Spleen (tissue), 7 donors: ENCODE measurements around the gene PPP1R12B.

ENCODE experiments used
- POLR2A ChIP-seq, 3 donors: fragments of 450-650 bp; IDR thresholded peaks; one replicate each; pipeline ENCODE4 v1.5.1; 2017; ENCODE audit warnings: antibody characterized with exemption in 3 of 3, mild to moderate bottlenecking in 1 of 3
- POLR2AphosphoS5 ChIP-seq, 3 donors: sonication (generic); formaldehyde crosslinking; IDR thresholded peaks; one replicate each; pipeline ENCODE4 v1.5.1; 2017; ENCODE audit warnings: antibody characterized with exemption in 3 of 3
- TF ChIP-seq, protein P1 (sequence below), 11 experiments: fragments of 200-600 bp in 7 of 11; fragments of 450-650 bp in 4 of 11; sonication (generic) in 4 of 11; IDR thresholded peaks in 8 of 11; conservative IDR thresholded peaks in 3 of 11; 1 replicate in 7 of 11; 2 replicates in 4 of 11; pipeline versions ENCODE4 v1.4.0 to v1.8.0; 2016 to 2021; ENCODE audit warnings: antibody characterized with exemption in 11 of 11, inconsistent platforms in 4 of 11, mild to moderate bottlenecking in 1 of 11
- donor health status: DM: no; HTN: no; CAD: no; lungs with moderate emphysema.
- donor health status: DM: no; HTN: no; CAD: no.
- donor health status: DM: no; HTN: no; CAD: no.

DNA sequence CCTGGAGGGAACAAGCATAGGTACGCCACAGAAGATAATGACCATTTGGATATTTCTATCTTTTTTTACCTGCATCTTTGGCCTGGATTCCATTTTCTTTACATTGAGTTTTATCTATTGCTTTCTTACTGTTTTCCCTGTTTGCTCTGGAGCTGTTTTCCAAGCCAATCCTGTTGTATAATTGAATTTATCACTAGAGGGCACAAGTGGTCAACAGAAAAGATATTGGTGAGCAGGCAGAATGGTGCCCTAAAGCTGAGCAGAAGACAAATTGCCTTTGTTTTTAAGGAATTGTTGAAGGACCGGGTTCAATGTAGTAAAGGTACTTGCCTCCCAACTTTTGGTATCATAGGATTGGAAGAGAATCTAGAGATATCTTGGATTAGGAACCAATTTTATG is 152.8 kb downstream of the PPP1R12B start:
- TF ChIP-seq, protein P1, sequence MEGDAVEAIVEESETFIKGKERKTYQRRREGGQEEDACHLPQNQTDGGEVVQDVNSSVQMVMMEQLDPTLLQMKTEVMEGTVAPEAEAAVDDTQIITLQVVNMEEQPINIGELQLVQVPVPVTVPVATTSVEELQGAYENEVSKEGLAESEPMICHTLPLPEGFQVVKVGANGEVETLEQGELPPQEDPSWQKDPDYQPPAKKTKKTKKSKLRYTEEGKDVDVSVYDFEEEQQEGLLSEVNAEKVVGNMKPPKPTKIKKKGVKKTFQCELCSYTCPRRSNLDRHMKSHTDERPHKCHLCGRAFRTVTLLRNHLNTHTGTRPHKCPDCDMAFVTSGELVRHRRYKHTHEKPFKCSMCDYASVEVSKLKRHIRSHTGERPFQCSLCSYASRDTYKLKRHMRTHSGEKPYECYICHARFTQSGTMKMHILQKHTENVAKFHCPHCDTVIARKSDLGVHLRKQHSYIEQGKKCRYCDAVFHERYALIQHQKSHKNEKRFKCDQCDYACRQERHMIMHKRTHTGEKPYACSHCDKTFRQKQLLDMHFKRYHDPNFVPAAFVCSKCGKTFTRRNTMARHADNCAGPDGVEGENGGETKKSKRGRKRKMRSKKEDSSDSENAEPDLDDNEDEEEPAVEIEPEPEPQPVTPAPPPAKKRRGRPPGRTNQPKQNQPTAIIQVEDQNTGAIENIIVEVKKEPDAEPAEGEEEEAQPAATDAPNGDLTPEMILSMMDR (IDR thresholded peaks at IDR 0.05 in 8 of 11, conservative IDR thresholded peaks at IDR 0.05 in 3 of 11): peak in 10 of 11 experiments; percentile 9 to 59 (median 41)
- TF ChIP-seq POLR2AphosphoS5 (IDR thresholded peaks at IDR 0.05): no peak
- TF ChIP-seq POLR2A (IDR thresholded peaks at IDR 0.05): no peak
